PFSK-1 (cell line): ENCODE measurements around the gene ACADVL.

Source experiments
- FOXP2 ChIP-seq: optimal IDR thresholded peaks from 2 replicates; pipeline ENCODE3; 2011; ENCODE audit warnings: borderline replicate concordance, control low read depth, inconsistent platforms; ENCODE audit not compliant: insufficient read depth; ENCODE audit errors: extremely low read length, extremely low read depth
- POLR2AphosphoS5 ChIP-seq: IDR thresholded peaks from 2 replicates; pipeline ENCODE4 v1.6.1; 2012; ENCODE audit warnings: low read depth, mild to moderate bottlenecking, control low read depth, low read length, moderate library complexity
- REST ChIP-seq, 2 experiments: IDR thresholded peaks; 2 replicates each; pipeline versions ENCODE4 v1.6.1 to v1.8.0; 2011 to 2012; ENCODE audit warnings: low read depth in 2 of 2, low read length in 2 of 2, control low read depth in 1 of 2, inconsistent platforms in 1 of 2, mild to moderate bottlenecking in 1 of 2, moderate library complexity in 1 of 2; ENCODE audit not compliant: insufficient read depth in 1 of 2
- SIN3A ChIP-seq: IDR thresholded peaks from 2 replicates; pipeline ENCODE4 v1.6.1; 2012; ENCODE audit warnings: mild to moderate bottlenecking, low read length, moderate library complexity, borderline replicate concordance; ENCODE audit not compliant: insufficient read depth
- TAF1 ChIP-seq: IDR thresholded peaks from 2 replicates; pipeline ENCODE4 v1.6.1; 2012; ENCODE audit warnings: low read length, control low read depth, borderline replicate concordance; ENCODE audit not compliant: insufficient read depth

The ACADVL gene

DNA sequence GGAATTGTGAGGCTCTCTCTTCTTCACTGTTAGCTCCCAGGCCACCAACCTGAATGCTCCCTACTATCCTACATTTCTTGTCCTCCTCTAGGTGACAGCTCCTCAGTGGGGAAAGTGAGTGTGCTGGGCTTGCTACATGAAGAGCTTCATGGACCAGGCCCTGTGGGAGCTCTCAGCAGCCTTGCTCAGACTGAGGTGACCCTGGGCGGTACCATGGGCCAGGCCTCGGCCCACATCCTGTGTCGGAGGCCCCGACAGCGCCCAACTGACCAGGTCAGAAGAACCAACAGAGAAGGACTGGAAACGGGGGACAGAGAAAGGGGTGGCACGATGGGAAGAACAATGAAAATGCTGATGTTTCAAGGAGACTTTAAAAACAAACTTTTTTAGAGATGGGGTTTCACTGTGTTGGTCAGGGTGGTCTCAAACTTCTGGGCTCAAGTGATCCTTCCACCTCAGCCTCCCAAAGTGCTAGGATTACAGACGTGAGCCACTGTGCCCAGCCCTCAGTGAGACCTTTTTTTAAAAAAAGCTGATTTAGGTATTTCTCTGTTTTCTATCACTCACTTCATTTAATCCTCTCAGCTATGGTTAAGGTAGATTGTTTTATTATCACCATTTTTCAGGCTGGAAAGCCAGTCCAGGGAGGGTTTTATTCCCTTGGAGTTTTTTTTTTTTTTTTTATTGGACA, 37.2 kb downstream of the ACADVL start:
- TF ChIP-seq TAF1: no peak

- TF ChIP-seq REST (IDR thresholded peaks at IDR 0.05; ENCODE audit: insufficient read depth in 1 of 2, low read depth in 2 of 2, low read length in 2 of 2) (no peak), TAF1 (no peak), POLR2AphosphoS5 (peak; percentile 22; the same call in 1 of the 2 replicates)
Observed at GRCh38 chr17:7258731-7259554, 39.2 kb downstream of the ACADVL start.

DNA sequence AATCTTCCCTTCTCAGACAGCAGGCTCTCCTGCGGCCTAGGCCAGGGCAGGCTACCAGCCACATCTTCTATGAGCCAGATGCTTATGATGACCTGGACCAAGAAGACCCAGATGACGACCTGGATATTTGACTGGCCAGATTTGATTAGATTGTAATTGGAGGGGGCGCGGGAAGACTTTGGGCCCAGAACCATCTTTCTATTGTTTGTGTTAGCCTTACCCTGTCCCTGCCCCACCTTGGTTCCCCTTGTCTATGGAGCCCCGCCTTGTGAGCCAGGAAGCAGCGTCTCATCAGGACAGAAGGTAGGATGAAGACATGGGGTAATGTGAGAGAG, 39.8 kb downstream of the ACADVL start:
- TF ChIP-seq FOXP2 (no peak), SIN3A (no peak), TAF1 (no peak)

DNA sequence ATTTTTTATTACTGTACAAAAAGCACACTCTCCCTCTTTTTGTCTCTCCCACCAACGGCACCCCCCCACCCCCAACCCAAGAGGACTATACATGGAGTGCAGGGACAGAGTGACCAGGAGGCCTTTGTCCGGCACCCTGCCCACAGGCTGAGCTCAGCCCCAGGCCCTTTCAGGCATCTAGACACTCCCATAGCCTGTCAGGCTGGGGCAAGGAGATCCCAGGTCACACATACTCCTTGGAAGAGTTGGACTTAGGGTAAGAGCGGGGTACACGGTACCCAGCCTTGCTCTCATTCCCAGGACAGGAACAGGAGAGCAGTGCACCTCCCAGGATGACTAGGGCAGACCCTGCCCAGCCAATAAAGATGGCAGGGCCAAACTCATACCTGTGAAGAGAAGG, 40.4 kb downstream of the ACADVL start:
- TF ChIP-seq FOXP2 (no peak), TAF1 (no peak), SIN3A (no peak), REST (IDR thresholded peaks at IDR 0.05; ENCODE audit: insufficient read depth in 1 of 2, low read depth in 2 of 2, low read length in 2 of 2) (no peak), POLR2AphosphoS5 (no peak)

DNA sequence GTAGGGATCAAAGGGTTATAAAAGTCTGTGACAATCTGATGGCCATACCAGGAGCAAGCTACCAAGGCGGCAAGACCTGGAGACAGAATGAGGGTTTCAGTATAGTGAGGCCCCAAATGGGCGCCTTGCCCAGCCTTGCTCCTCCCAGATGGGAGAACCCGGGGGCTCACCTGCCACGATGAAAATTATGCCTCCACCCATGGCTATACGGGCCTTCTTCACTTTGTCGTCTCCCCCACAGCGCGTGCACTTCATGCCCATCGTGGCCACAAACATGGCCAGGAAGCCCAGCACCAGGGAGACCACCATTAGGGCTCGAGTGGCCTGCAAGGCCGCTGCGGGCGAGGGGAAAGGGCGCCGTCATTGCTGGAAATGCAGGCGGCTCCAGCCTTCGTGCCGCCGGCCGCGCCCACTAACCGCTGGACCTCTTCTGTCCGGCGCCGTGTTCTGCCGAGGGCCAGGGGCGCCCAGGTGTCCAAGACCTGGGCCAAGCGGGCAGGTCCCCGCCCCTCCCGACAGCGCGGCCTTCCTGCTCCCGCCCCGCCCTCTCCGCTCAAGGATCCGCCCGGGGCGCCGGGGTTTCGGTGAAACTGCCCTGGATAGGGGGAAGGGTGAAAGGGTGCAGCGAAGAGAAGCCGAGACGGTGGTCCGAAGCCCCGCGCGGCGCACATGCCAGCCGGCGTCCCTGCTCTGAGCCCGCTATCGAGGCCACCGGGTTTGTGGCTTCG, 41.1 kb downstream of the ACADVL start:
- TF ChIP-seq SIN3A: no peak
- TF ChIP-seq REST (IDR thresholded peaks at IDR 0.05; ENCODE audit: insufficient read depth in 1 of 2, low read depth in 2 of 2, low read length in 2 of 2): no peak
- no peak for TF ChIP-seq FOXP2
- TF ChIP-seq TAF1: no peak
- TF ChIP-seq POLR2AphosphoS5: no peak
